HG02759 (cell line): Measurements from ENCODE around the gene DUSP22.
A peak's percentile ranks its signal among the peaks of the same experiment; 100 is the strongest.
"Not testable (repeated sequence)": the region's sequence is repeated elsewhere in the genome, so short reads cannot be mapped to it uniquely, and the experiment has no call there.

ENCODE experiments used
- ATAC-seq: cut with Tn5 transposase; IDR thresholded peaks from one replicate; pipeline ENCODE4 v1.9.1; 2021; ENCODE audit warnings: mild to moderate bottlenecking, moderate library complexity; ENCODE audit not compliant: unreplicated experiment

DUSP22 gene

GRCh38 chr6:362231-362923 is 70.1 kb downstream of the DUSP22 start:
- ATAC-seq, result no peak

- ATAC-seq, result no peak
Measured at GRCh38 chr6:362924-363249, 70.6 kb downstream of the DUSP22 start.

GRCh38 chr6:363291-363690 is 71.0 kb downstream of the DUSP22 start:
- ATAC-seq, result no peak

GRCh38 chr6:363909-364308 is 71.6 kb downstream of the DUSP22 start:
- ATAC-seq, result no peak

- ATAC-seq, result peak; percentile 79
Measured at GRCh38 chr6:364609-365540, 72.6 kb downstream of the DUSP22 start.

- no peak for ATAC-seq
Measured at GRCh38 chr6:365835-366234, 73.5 kb downstream of the DUSP22 start.

- ATAC-seq, result no peak
Measured at GRCh38 chr6:366389-367297, 74.4 kb downstream of the DUSP22 start.

GRCh38 chr6:367298-367794 is 75.1 kb downstream of the DUSP22 start:
- no peak for ATAC-seq

- no peak for ATAC-seq
Measured at GRCh38 chr6:367891-368630, 75.8 kb downstream of the DUSP22 start.

GRCh38 chr6:369559-370431 is 77.5 kb downstream of the DUSP22 start:
- ATAC-seq, result no peak

GRCh38 chr6:370555-370954 is 78.3 kb downstream of the DUSP22 start:
- no peak for ATAC-seq

- not testable (repeated sequence) for ATAC-seq
Measured at GRCh38 chr6:371851-372250, 79.6 kb downstream of the DUSP22 start.

- peak; percentile 62 for ATAC-seq
Measured at GRCh38 chr6:372336-372911, 80.1 kb downstream of the DUSP22 start.

GRCh38 chr6:373031-373430 is 80.7 kb downstream of the DUSP22 start:
- ATAC-seq, result no peak

- no peak for ATAC-seq
Measured at GRCh38 chr6:373773-374724, 81.8 kb downstream of the DUSP22 start.

- ATAC-seq, result no peak
Measured at GRCh38 chr6:374956-375355, 82.7 kb downstream of the DUSP22 start.

GRCh38 chr6:376827-377640 is 84.7 kb downstream of the DUSP22 start:
- no peak for ATAC-seq
